ENCODE results near the gene WDR44.

The WDR44 gene

GRCh38 chrX:118448273-118448783 is 102.4 kb downstream of the WDR44 start:
- Histone ChIP-seq H3K27me3 (ENCODE audit: insufficient read depth, low read length, poor library complexity, severe bottlenecking) (no peaks in the 10 kb centered on the region), H3F3A (ENCODE audit: low read depth) (no peaks in the 10 kb centered on the region), H3K9me3 (ENCODE audit: insufficient read depth, low read depth, low read length) (no peaks in the 10 kb centered on the region), H4K20me1 (ENCODE audit: insufficient read depth, low read length, poor library complexity, severe bottlenecking) (no peaks in the 10 kb centered on the region), H3K4me2 (ENCODE audit: low read depth, low read length, poor library complexity, severe bottlenecking) (no peak overlapping the region), H3K9ac (ENCODE audit: low read depth, low read length, poor library complexity, severe bottlenecking) (no peak overlapping the region), H2AFZ (ENCODE audit: low read length) (no peak overlapping the region), H3K4me1 (ENCODE audit: insufficient read depth, low read length, poor library complexity, severe bottlenecking) (no peaks in the 10 kb centered on the region), H3K9me2 (replicated peaks; ENCODE audit: low read depth, low read length) (no peaks in the 10 kb centered on the region), H3K79me2 (ENCODE audit: insufficient read depth, low read length) (no peaks in the 10 kb centered on the region), H3K36me3 (ENCODE audit: insufficient read depth, low read length) (peaks cover 3% of the 10 kb centered on the region; the same call in 1 of the 2 replicates), H3K4me3 (ENCODE audit: low read length, poor library complexity, severe bottlenecking) (no peak overlapping the region)
- TF ChIP-seq CTCF (conservative IDR thresholded peaks at IDR 0.05; ENCODE audit: low read length) (no peak), EZH2phosphoT487 (IDR thresholded peaks at IDR 0.05; ENCODE audit: borderline replicate concordance) (no peak)

- Histone ChIP-seq H3K36me3 (ENCODE audit: insufficient read depth, low read length) (no peaks in the 10 kb centered on the region), H3K4me3 (ENCODE audit: low read length, poor library complexity, severe bottlenecking) (no peak overlapping the region), H3K27me3 (ENCODE audit: insufficient read depth, low read length, poor library complexity, severe bottlenecking) (no peaks in the 10 kb centered on the region), H3K4me2 (ENCODE audit: low read depth, low read length, poor library complexity, severe bottlenecking) (no peak overlapping the region), H4K20me1 (ENCODE audit: insufficient read depth, low read length, poor library complexity, severe bottlenecking) (no peaks in the 10 kb centered on the region), H3K9ac (ENCODE audit: low read depth, low read length, poor library complexity, severe bottlenecking) (no peak overlapping the region), H3K4me1 (ENCODE audit: insufficient read depth, low read length, poor library complexity, severe bottlenecking) (no peaks in the 10 kb centered on the region), H3K79me2 (ENCODE audit: insufficient read depth, low read length) (no peaks in the 10 kb centered on the region), H3K9me2 (replicated peaks; ENCODE audit: low read depth, low read length) (no peaks in the 10 kb centered on the region), H3K9me3 (ENCODE audit: insufficient read depth, low read depth, low read length) (no peaks in the 10 kb centered on the region), H2AFZ (ENCODE audit: low read length) (no peak overlapping the region), H3F3A (ENCODE audit: low read depth) (no peaks in the 10 kb centered on the region)
- TF ChIP-seq EZH2phosphoT487 (IDR thresholded peaks at IDR 0.05; ENCODE audit: borderline replicate concordance) (no peak), CTCF (conservative IDR thresholded peaks at IDR 0.05; ENCODE audit: low read length) (no peak)
These were observed 109.1 kb downstream of the WDR44 start for GRCh38 chrX:118455013-118455412.

- H3K4me2 ChIP-seq (ENCODE audit: low read depth, low read length, poor library complexity, severe bottlenecking), result no peak overlapping the region
- H3K79me2 ChIP-seq (ENCODE audit: insufficient read depth, low read length), result no peaks in the 10 kb centered on the region
- no peaks in the 10 kb centered on the region for H3K9me3 ChIP-seq (ENCODE audit: insufficient read depth, low read depth, low read length)
- no peak overlapping the region for H2AFZ ChIP-seq (ENCODE audit: low read length)
- no peaks in the 10 kb centered on the region for H3K36me3 ChIP-seq (ENCODE audit: insufficient read depth, low read length)
- no peaks in the 10 kb centered on the region for H3F3A ChIP-seq (ENCODE audit: low read depth)
- no peak overlapping the region for H3K9ac ChIP-seq (ENCODE audit: low read depth, low read length, poor library complexity, severe bottlenecking)
- H4K20me1 ChIP-seq (ENCODE audit: insufficient read depth, low read length, poor library complexity, severe bottlenecking), result no peaks in the 10 kb centered on the region
- no peaks in the 10 kb centered on the region for H3K4me1 ChIP-seq (ENCODE audit: insufficient read depth, low read length, poor library complexity, severe bottlenecking)
- H3K9me2 ChIP-seq (replicated peaks; ENCODE audit: low read depth, low read length), result no peaks in the 10 kb centered on the region
- TF ChIP-seq EZH2phosphoT487 (IDR thresholded peaks at IDR 0.05; ENCODE audit: borderline replicate concordance), result no peak
- TF ChIP-seq CTCF (conservative IDR thresholded peaks at IDR 0.05; ENCODE audit: low read length), result peak; percentile 59
- no peaks in the 10 kb centered on the region for H3K27me3 ChIP-seq (ENCODE audit: insufficient read depth, low read length, poor library complexity, severe bottlenecking)
- no peak overlapping the region for H3K4me3 ChIP-seq (ENCODE audit: low read length, poor library complexity, severe bottlenecking)
These were observed 113.6 kb downstream of the WDR44 start for GRCh38 chrX:118459494-118459893.

Measured in Loucy (cell line).